Measurements from ENCODE around the gene STARD9. TPM values are rescaled to one million over a fixed set of nuclear protein-coding genes. Genes with fewer than 3 reads are reported as not detected.

Gene STARD9
- total RNA-seq = 13.1 and 13.7 TPM in 2 replicates

GRCh38 chr15:42575188-42576039 is at the start of gene STARD9:
Gene STARD9 (plus strand): TSS chr15:42575606. CDS start chr15:42575716, 110 bp downstream.

DNA sequence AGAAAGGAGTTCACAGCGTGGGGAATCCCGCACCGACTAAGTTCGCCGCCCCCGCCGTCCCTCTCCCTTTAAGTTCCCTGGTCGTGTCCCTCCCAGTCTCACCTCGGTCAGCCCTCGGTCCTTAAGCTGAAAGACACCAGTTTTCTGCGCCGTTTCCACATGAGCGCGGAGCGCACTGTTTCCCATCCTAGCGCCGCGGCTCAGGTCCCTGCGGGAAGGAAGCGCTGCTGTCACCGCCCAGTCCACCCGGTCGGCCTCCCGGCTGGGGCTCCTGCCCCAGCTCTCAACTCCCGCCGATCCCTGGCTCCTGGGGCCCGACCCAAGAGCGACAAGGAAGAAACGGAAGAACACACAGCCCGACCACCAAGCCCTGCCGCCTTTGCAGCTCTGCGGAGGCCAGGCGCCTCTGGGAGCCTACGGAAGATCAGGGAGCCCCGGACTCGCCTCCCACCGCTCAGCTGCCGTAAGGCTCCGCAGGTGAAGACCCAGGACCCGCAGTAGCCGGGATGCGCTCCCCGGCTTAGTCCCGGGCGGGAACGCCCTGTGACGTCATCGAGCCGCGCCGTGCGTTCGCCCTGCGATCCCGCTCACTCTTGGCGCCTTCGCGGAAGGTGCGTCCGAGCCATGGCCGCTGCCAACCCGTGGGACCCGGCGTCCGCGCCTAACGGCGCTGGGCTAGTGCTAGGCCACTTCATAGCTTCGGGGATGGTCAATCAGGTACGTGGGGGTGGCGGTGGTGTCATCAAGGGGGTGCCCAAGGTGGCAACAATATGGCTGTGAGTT is 27.0 kb upstream of the STARD9 start, which contains the start of the genes HAUS2 and LRRC57:
Gene HAUS2, plus strand, starts transcription at position 590 of the 783 bp plus-strand sequence. Its CDS starts 35 bp downstream, at position 625.
Gene LRRC57, minus strand, starts transcription at position 545 of the 783 bp plus-strand sequence. Its CDS starts 359 bp downstream, at position 186.

GRCh38 chr15:42736793-42737528 is 161.6 kb downstream of the STARD9 start, which contains the start of gene CDAN1:
Gene CDAN1 (minus strand): TSS chr15:42737128. CDS start chr15:42737102, 26 bp downstream.

Other genes with a start within 250 kb of the STARD9 start
- 1.0 and 2.8 TPM in 2 replicates for gene CAPN3, start 216.1 kb upstream of the STARD9 start, total RNA-seq
- gene ZNF106, start 84.5 kb upstream of the STARD9 start, total RNA-seq = 100 and 189 TPM in 2 replicates
- gene SNAP23, start 80.0 kb upstream of the STARD9 start, total RNA-seq = 76.9 and 101 TPM in 2 replicates
- 16.9 and 19.5 TPM in 2 replicates for gene LRRC57, start 26.8 kb upstream of the STARD9 start, total RNA-seq
- gene HAUS2, start 26.8 kb upstream of the STARD9 start, total RNA-seq = 23.8 and 51.2 TPM in 2 replicates
- 10.0 and 14.1 TPM in 2 replicates for gene CDAN1, start 161.5 kb downstream of the STARD9 start, total RNA-seq

Data from smooth muscle cell of trachea (primary cell).